Measurements from ENCODE around the gene DYSF. TPM values are rescaled to one million over a fixed set of nuclear protein-coding genes. Genes with fewer than 3 reads are reported as not detected.

Gene DYSF
- polyA plus RNA-seq, 1 experiment, result 1.3 TPM

- DNase-seq (ENCODE audit: low read depth), result no peak
- peaks cover 19% of the 10 kb centered on the region for H3K27me3 ChIP-seq (ENCODE audit: control insufficient read depth, insufficient read depth, low read length)
- CTCF ChIA-PET, result interaction anchor here (0.6 to 2.0 kb wide), 4 partner anchors 9 to 99 kb away, joined by 4 read pairs; no protein-coding TSS in a partner anchor
- TF ChIP-seq, protein P1, sequence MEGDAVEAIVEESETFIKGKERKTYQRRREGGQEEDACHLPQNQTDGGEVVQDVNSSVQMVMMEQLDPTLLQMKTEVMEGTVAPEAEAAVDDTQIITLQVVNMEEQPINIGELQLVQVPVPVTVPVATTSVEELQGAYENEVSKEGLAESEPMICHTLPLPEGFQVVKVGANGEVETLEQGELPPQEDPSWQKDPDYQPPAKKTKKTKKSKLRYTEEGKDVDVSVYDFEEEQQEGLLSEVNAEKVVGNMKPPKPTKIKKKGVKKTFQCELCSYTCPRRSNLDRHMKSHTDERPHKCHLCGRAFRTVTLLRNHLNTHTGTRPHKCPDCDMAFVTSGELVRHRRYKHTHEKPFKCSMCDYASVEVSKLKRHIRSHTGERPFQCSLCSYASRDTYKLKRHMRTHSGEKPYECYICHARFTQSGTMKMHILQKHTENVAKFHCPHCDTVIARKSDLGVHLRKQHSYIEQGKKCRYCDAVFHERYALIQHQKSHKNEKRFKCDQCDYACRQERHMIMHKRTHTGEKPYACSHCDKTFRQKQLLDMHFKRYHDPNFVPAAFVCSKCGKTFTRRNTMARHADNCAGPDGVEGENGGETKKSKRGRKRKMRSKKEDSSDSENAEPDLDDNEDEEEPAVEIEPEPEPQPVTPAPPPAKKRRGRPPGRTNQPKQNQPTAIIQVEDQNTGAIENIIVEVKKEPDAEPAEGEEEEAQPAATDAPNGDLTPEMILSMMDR (IDR thresholded peaks at IDR 0.05; ENCODE audit: insufficient read depth, low read depth, low read length), result no peak
- H3K36me3 ChIP-seq (ENCODE audit: control insufficient read depth, insufficient read depth, low read length), result no peaks in the 10 kb centered on the region
- POLR2A ChIA-PET, result no interaction called here
- no peak overlapping the region for H3K4me3 ChIP-seq (ENCODE audit: low read depth, low read length)
These were observed 244.0 kb downstream of the DYSF start for GRCh38 chr2:71697106-71698004.

DNA sequence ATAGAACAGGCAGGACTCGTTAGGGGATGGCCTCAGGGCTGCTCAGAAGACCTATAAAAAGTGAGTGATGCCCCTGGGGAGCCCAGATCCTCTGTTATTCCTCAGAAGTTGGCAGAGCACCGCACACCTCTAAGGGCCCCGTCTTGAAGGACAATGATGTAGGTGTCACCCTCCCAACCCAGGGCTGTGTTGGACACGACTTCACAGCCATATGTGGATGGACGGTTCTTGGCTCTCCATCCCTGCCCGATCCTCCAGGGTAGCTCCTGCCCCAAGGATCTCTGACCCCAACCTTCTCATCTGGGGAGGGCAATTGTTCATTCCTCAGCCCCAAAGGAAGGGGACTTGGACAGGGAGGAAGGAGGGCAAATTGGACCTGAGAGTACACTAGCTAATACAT lies 246.1 kb downstream of the DYSF start:
- DNase-seq (ENCODE audit: low read depth), result no peak
- H3K36me3 ChIP-seq (ENCODE audit: control insufficient read depth, insufficient read depth, low read length), result no peaks in the 10 kb centered on the region
- TF ChIP-seq, protein P1 (IDR thresholded peaks at IDR 0.05; ENCODE audit: insufficient read depth, low read depth, low read length), result no peak
- no peak overlapping the region for H3K4me3 ChIP-seq (ENCODE audit: low read depth, low read length)
- ChIA-PET POLR2A (no interaction called here), CTCF (interaction anchor here (1.4 to 2.0 kb wide), 3 partner anchors 10 to 97 kb away, joined by 3 to 4 read pairs (median 3); no protein-coding TSS in a partner anchor)
- peaks cover 23% of the 10 kb centered on the region for H3K27me3 ChIP-seq (ENCODE audit: control insufficient read depth, insufficient read depth, low read length)

DNA sequence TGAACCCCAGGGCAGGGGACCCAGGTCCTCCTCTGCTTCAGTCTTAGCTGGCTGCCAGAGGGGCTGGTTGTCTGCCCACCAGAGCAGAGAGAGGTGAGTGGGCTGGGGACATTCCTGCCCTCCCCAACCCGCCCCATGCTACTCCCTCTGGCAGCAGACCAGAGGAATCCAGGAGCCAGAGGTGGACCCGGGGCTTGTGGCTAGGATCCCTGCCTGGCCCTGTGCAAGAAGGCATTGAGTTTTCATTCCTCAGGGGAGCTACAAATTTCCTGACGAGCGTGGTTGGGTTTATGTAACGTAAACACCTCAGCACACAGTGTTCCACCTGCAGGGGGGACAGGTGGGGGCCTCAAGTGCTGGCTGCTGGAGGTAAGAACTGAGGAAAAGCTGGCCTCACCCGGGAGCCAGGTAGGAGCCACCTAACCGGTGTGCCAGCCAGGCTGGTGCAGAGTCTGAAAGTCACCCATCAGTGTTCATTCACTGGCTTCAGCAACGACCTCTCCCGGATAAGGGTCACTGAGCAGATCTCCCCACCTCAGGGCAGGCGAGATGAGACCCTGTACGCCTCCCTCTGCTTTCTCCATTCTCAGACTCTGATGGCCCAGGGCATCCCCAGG lies 246.8 kb downstream of the DYSF start:
- H3K4me3 ChIP-seq (ENCODE audit: low read depth, low read length), result no peak overlapping the region
- no peaks in the 10 kb centered on the region for H3K36me3 ChIP-seq (ENCODE audit: control insufficient read depth, insufficient read depth, low read length)
- ChIA-PET CTCF (interaction anchor here (0.7 to 1.6 kb wide), 3 partner anchors 9 to 450 kb away, joined by 3 read pairs; no protein-coding TSS in a partner anchor), POLR2A (no interaction called here)
- no peak for DNase-seq (ENCODE audit: low read depth)
- peaks cover 28% of the 10 kb centered on the region for H3K27me3 ChIP-seq (ENCODE audit: control insufficient read depth, insufficient read depth, low read length)
- TF ChIP-seq, protein P1 (IDR thresholded peaks at IDR 0.05; ENCODE audit: insufficient read depth, low read depth, low read length), result no peak

DNA sequence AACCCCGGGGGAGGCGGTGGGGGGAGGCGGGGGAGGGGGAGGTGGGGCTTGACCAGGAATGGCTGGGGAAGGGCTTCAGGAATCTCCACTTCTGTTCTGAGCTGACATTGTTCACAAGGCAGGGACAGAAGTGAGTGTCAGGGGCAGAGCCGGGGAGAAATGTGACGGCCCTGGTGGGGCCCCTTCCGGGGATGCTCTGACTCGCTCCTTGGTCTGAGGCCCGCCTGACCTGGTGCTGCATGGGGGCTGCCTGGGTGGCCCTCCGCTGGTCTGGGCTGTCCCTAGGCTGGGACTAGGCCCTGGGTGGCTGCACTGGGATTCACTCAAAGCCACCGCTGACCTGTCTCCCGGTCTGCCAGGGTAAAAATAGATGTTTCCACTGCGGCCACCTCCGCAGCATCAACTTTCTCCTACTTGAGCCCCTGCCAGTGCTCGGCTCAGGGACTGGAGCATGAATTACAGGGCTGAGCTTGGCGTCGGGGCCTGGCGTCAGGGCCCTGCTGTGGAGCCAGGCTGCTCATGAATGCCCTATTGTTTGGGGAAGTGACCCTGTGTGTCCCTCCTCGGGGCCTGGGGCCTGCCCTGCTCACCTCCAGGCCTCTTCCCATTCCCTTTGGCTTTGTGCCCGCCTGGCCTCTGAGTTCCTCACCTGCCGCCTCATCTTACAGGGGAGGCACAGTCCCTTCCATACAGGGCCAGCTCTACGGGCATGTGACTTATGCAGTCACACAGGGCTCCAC lies 247.5 kb downstream of the DYSF start:
- ChIA-PET CTCF (interaction anchor here (0.7 to 1.6 kb wide), 2 partner anchors 12 to 450 kb away, joined by 3 read pairs; no protein-coding TSS in a partner anchor), POLR2A (no interaction called here)
- Histone ChIP-seq H3K36me3 (ENCODE audit: control insufficient read depth, insufficient read depth, low read length) (no peaks in the 10 kb centered on the region), H3K27me3 (ENCODE audit: control insufficient read depth, insufficient read depth, low read length) (peaks cover 35% of the 10 kb centered on the region), H3K4me3 (ENCODE audit: low read depth, low read length) (no peak overlapping the region)
- DNase-seq (ENCODE audit: low read depth), result no peak
- TF ChIP-seq, protein P1 (IDR thresholded peaks at IDR 0.05; ENCODE audit: insufficient read depth, low read depth, low read length), result no peak
